ENCODE measurements around the gene GARRE1.

The GARRE1 gene

GRCh38 chr19:34260771-34261173 is 6.4 kb downstream of the GARRE1 start:
- Mint-ChIP-seq H3K27me3 (ENCODE audit: low read depth) (no peaks in the 10 kb centered on the region), H3K36me3 (ENCODE audit: low read depth) (peaks cover 8% of the 10 kb centered on the region), H3K4me1 (peaks cover 45% of the 10 kb centered on the region), H3K27ac (peak overlapping the region; percentile 85 to 95 (median 86)), H3K9me3 (no peaks in the 10 kb centered on the region), H3K4me3 (peak overlapping the region; percentile 33 to 55 (median 34))
- no peak for TF ChIP-seq CTCF (IDR thresholded peaks at IDR 0.05; ENCODE audit: unreplicated experiment in 3 of 3)

- H3K36me3 Mint-ChIP-seq (ENCODE audit: low read depth): peaks cover 8% of the 10 kb centered on the region
- TF ChIP-seq CTCF (IDR thresholded peaks at IDR 0.05; ENCODE audit: unreplicated experiment in 3 of 3): no peak
These were observed 7.2 kb downstream of the GARRE1 start for GRCh38 chr19:34261334-34262109.

GRCh38 chr19:34263745-34264237 is 9.4 kb downstream of the GARRE1 start:
- TF ChIP-seq CTCF (IDR thresholded peaks at IDR 0.05; ENCODE audit: unreplicated experiment in 3 of 3): no peak
- H3K4me1 Mint-ChIP-seq: peaks cover 42% of the 10 kb centered on the region
- no peak overlapping the region for H3K4me3 Mint-ChIP-seq
- H3K27me3 Mint-ChIP-seq (ENCODE audit: low read depth): no peaks in the 10 kb centered on the region
- H3K36me3 Mint-ChIP-seq (ENCODE audit: low read depth): peaks cover 13% of the 10 kb centered on the region
- peak overlapping the region; percentile 36 to 68 (median 49) for H3K27ac Mint-ChIP-seq
- no peaks in the 10 kb centered on the region for H3K9me3 Mint-ChIP-seq

More at GRCh38 chr19:34261334-34262109, 7.2 kb downstream of the GARRE1 start:
- H3K4me3 Mint-ChIP-seq: peak overlapping the region; percentile 5 to 34 (median 5)
- no peaks in the 10 kb centered on the region for H3K9me3 Mint-ChIP-seq
- peaks cover 45% of the 10 kb centered on the region for H3K4me1 Mint-ChIP-seq
- H3K27me3 Mint-ChIP-seq (ENCODE audit: low read depth): no peaks in the 10 kb centered on the region
- peak overlapping the region; percentile 85 to 95 (median 86) for H3K27ac Mint-ChIP-seq

- peaks cover 43% of the 10 kb centered on the region for H3K4me1 Mint-ChIP-seq
- no peaks in the 10 kb centered on the region for H3K27me3 Mint-ChIP-seq (ENCODE audit: low read depth)
- no peaks in the 10 kb centered on the region for H3K9me3 Mint-ChIP-seq
- H3K36me3 Mint-ChIP-seq (ENCODE audit: low read depth): peaks cover 13% of the 10 kb centered on the region
- H3K27ac Mint-ChIP-seq: peak overlapping the region in 1 of 3 experiments; percentile 57
- no peak overlapping the region for H3K4me3 Mint-ChIP-seq
- no peak for TF ChIP-seq CTCF (IDR thresholded peaks at IDR 0.05; ENCODE audit: unreplicated experiment in 3 of 3)
These were observed 10.9 kb downstream of the GARRE1 start for GRCh38 chr19:34265221-34265650.

- H3K4me1 Mint-ChIP-seq: peaks cover 51% of the 10 kb centered on the region
- H3K36me3 Mint-ChIP-seq (ENCODE audit: low read depth): peaks cover 11% of the 10 kb centered on the region
- peak overlapping the region; percentile 82 to 95 (median 88) for H3K27ac Mint-ChIP-seq
- no peaks in the 10 kb centered on the region for H3K27me3 Mint-ChIP-seq (ENCODE audit: low read depth)
- no peaks in the 10 kb centered on the region for H3K9me3 Mint-ChIP-seq
- no peak for TF ChIP-seq CTCF (IDR thresholded peaks at IDR 0.05; ENCODE audit: unreplicated experiment in 3 of 3)
- H3K4me3 Mint-ChIP-seq: no peak overlapping the region
These were observed 14.7 kb downstream of the GARRE1 start for GRCh38 chr19:34269081-34269480.
